Neural progenitor cell (in vitro differentiated cells): ENCODE data around the gene MBOAT1.

Experiments
- CTCF ChIP-seq: fragments of 200-600 bp; sonication (generic); IDR thresholded peaks from 2 replicates; pipeline ENCODE4 v1.5.1; 2017; ENCODE audit warnings: antibody characterized with exemption, mild to moderate bottlenecking
- EZH2phosphoT487 ChIP-seq: fragments of 200-600 bp; sonication (generic); IDR thresholded peaks from 2 replicates; pipeline ENCODE4 v1.6.1; 2017; ENCODE audit warnings: antibody characterized with exemption

- TF ChIP-seq CTCF, result no peak
- TF ChIP-seq EZH2phosphoT487, result no peak
Observed at GRCh38 chr6:20102397-20103073, 109.7 kb downstream of the MBOAT1 start.
